Stimulated activated CD4-positive, alpha-beta T cell treated with anti-CD3 and anti-CD28 coated beads, Interleukin-2, amount 100 ng/mL, for 24 hours (primary cell): ENCODE results near the gene NAALADL2.
"Not testable (repeated sequence)": the region's sequence is repeated elsewhere in the genome, so short reads cannot be mapped to it uniquely, and the experiment has no call there.

Experiments used
- DNase-seq, 2 donors: peaks; one replicate each; pipeline ENCODE4 v3.0.0-alpha.2; 2020

Gene NAALADL2

DNA sequence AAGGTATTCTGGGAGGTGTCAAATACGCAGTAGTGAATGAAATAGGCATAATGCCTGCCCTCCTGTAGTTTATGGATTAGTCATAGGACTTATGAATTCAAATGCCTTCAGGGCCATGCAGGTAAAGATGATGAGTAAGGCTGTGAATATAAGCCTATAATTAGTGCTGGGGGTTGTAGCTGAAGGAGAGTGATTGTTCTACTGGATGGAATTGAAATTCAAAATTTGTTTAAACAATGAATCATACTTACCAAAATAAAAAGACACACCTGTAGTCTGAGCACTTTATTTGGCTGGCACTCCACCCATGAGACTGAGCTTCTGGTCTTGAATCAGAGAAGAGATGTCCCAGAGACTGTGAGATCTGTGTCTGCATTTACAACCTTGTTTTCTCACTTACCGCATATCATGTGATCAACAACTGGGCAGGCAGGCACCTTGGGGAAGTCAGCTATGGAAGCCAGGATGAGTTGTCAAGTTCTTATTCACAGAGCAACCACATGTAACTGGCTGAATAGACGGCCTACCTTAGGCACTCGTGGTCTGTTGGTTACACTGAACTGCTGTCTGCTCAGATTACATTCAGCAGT is 291.8 kb downstream of the NAALADL2 start:
- DNase-seq = no peak

GRCh38 chr3:175153595-175153994 is 294.5 kb downstream of the NAALADL2 start:
- DNase-seq = no peak

GRCh38 chr3:175155172-175155571 is 296.0 kb downstream of the NAALADL2 start:
- no peak for DNase-seq

- no peak for DNase-seq
Measured at GRCh38 chr3:175159202-175159601, 300.1 kb downstream of the NAALADL2 start.

DNA sequence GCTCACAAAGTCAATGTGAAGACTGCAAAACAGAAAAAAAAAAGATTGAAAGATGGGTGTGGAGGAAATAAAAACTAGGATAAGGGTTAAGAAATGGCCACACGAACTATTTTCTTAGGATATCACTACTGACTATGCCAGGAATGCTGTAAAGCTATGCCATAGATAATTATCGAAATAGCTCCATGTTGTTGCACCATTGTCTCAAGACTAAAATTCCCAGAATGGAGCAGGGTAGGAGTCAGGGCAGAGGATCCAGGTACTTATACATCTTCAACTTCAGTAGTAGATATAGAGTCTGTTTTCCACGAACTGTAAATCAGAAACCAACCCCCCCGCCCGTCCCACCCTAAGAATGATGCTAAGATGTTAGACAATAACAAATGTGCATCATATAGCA is 302.2 kb downstream of the NAALADL2 start:
- no peak for DNase-seq

- no peak for DNase-seq
Measured at GRCh38 chr3:175163686-175164085, 304.6 kb downstream of the NAALADL2 start.

DNA sequence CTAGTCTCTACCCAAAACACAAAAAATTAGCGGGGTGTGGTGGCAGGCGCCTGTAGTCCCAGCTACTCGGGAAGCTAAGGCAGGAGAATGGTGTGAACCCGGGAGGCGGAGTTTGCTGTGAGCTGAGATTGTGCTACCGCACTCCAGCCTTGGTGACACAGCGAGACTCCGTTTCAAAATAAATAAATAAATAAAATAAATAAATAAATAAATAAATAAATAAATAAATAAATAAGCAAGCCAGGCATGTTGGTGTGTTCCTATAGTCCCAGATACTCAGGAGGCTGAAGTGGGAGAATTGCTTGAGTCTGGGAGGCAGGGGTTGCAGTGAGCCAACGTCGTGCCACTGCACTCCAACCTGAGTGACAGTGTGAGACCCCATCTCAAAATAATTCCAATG is 314.0 kb downstream of the NAALADL2 start:
- DNase-seq = not testable (repeated sequence)

GRCh38 chr3:175176556-175176955 is 317.4 kb downstream of the NAALADL2 start:
- no peak for DNase-seq

GRCh38 chr3:175179055-175179454 is 319.9 kb downstream of the NAALADL2 start:
- no peak for DNase-seq

DNA sequence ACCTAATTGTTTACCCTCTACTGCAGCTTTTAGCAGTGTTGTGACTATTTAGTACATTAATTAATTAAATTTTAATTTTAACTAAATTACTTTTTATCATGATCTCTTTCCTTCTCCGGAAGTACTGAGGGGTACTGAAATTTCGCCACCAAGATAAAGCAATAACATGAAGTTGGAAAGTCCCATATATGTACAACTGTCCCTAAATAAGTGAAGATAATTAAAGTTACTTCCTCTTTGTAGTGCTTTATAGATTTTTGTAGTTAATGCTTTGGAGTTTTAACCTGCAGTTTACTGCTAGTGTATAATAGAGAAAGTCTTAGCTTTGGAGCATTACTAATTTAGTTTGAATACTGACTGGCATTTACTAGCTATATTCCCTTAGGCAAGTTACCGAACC is 325.3 kb downstream of the NAALADL2 start:
- no peak for DNase-seq

DNA sequence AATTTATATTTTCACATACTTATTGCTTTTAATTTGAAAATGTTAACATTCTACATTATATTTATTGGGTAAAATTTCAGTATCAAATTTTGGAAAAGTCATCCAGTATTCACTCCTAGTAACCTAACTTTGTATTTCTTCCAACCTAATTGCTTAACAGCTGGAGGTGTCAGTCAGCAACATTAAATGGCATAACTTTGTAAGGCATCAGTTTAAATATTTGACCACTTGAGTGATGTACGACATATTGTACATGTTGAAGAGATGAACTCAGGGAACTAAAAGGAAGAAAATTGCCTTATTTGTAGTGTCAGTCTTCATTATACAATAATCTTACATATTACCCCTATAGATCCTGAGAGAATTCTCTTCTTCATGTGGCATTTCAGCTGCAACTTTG is 326.8 kb downstream of the NAALADL2 start:
- no peak for DNase-seq

- no peak for DNase-seq
Measured at GRCh38 chr3:175186511-175186910, 327.4 kb downstream of the NAALADL2 start.

DNA sequence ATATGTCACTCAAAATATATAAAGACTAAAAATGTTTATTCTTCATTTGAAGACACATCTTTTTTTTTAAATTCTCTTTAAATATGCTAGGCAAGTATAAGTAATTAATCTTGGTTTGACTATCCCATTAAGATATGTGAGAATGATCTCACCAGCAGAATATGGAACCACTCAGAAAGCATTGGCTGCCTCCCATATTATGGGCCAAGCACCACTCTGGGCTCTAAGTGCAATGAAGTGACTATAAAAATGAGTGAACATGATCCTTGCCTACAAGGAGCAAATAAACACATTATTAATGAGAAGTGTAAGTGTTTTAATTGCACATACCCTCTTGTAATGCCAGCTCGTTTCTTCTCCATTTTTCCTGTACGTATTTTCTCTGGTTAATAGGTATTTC is 328.5 kb downstream of the NAALADL2 start:
- DNase-seq = no peak

DNA sequence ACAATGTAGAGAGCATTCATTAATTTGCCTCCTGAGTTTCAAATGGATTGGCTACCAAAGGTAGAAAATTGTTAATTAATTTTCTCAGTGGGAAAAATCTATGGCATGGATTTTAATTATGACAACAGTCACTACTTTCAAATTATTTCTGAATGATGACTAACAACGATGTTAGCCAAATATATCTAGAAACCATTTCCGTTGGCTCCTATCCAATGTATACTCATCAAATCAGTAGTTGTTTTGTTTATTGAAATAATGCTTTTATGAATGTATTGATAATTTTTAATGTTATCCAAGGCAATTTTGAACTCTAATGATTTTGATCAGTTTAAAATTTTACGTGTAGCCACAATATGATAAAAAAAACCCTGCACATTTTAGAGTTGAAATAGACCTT is 333.4 kb downstream of the NAALADL2 start:
- no peak for DNase-seq

GRCh38 chr3:175193815-175194518 is 334.8 kb downstream of the NAALADL2 start:
- DNase-seq = no peak

GRCh38 chr3:175198991-175199783 is 340.1 kb downstream of the NAALADL2 start:
- DNase-seq = no peak

GRCh38 chr3:175199961-175200360 is 340.8 kb downstream of the NAALADL2 start:
- no peak for DNase-seq

GRCh38 chr3:175200391-175201095 is 341.4 kb downstream of the NAALADL2 start:
- no peak for DNase-seq

DNA sequence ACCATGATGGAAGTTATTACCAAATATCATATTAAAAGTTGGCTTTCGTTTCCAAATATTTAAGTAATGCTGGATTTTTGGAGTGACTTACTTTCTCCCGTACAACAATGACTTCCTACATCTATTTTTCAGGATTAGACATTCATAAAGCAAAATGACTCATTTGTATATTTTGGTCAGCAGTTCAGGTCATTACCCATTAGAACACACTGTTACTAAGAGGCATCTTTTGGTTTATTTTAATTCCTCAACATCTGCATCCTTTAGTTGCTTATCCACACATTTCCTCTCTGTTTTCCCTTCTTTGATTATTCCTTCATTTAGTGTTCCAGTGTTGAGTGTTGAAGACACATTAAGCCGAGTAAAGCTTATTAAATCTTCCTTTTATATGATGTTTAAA is 348.2 kb downstream of the NAALADL2 start:
- DNase-seq = no peak

- DNase-seq = no peak
Measured at GRCh38 chr3:175208326-175208725, 349.2 kb downstream of the NAALADL2 start.

GRCh38 chr3:175211466-175211865 is 352.3 kb downstream of the NAALADL2 start:
- DNase-seq = no peak

DNA sequence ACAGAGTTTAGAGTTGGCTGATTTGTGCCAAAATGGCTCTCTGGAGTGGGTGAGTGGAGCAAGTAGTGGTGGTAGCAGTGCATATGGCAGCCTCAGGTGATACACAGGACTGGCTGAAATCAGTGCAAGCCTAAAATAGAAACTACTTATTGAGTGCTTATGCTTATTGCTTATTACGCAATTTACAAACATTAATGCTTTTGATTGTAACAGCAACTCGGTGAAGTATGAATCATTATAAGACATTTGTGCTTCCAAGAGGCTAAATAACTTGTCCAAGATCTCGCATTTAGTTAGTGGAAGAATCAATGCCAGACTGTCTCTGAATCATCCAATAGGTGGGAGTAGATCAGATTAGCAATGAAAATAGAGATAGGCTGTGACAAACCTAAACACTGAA is 353.8 kb downstream of the NAALADL2 start:
- DNase-seq = no peak

DNA sequence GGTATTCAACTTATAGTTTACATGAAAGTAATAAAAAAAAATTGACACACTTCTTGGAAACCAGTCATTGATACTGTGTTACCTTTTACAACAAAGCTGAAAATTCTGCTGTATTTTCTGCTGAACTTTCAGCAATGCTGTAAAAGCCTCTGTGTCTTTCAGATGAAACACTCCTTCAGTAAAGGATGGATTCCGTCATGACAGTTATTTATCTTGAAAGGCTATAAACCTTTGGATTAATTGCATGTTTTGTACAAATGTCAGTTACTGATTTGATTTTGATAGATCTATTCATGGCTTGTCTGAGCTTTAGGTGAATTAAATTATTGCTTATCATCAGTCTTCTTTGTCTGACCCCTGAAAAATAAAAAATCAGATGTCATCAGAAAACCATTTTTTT is 355.1 kb downstream of the NAALADL2 start:
- no peak for DNase-seq
